HG03159 (cell line): ENCODE measurements around the gene EXOC1L.
"Not testable (repeated sequence)": the region's sequence is repeated elsewhere in the genome, so short reads cannot be mapped to it uniquely, and the experiment has no call there.

ENCODE experiments used
- ATAC-seq: cut with Tn5 transposase; IDR thresholded peaks from one replicate; pipeline ENCODE4 v1.9.1; 2021; ENCODE audit warnings: mild to moderate bottlenecking, moderate library complexity; ENCODE audit not compliant: unreplicated experiment

The EXOC1L gene

DNA sequence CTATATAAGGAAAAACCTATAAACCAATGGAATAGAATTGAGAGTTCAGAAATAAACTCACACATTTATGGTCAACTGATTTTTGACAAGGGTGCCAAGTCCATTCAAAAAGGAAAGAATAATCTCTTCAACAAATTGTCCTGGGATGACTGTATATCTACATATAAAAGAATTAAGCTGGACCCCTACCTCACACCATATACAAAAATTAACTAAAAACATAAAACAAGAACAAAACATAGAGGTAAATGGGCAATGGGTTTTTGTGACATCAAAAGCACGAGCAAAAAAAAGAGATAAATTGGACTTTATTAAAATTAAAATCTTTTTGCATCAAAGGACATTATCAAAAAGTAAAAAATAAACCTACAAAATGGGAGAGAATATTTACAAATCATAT, 18.3 kb downstream of the EXOC1L start:
- no peak for ATAC-seq

DNA sequence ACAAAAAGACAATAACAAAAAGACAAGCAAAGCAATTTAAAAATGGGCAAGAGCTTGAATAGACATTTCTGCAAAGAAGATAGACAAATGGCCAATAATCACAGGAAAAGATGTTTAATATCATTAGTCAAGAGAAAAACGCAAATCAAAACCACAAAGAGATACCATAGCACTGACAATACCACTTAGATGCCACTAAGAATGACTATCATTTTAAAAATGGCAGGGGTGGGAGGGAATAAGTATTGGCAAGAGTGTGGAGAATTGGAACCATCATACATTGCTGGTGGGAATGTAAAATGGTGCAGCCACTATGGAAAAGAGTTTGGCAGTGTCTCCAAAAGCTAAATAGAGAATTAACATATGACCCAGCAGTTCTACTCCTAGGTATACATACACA, 18.8 kb downstream of the EXOC1L start:
- ATAC-seq: no peak

- no peak for ATAC-seq
Observed at GRCh38 chr4:55838952-55839351, 19.4 kb downstream of the EXOC1L start.

DNA sequence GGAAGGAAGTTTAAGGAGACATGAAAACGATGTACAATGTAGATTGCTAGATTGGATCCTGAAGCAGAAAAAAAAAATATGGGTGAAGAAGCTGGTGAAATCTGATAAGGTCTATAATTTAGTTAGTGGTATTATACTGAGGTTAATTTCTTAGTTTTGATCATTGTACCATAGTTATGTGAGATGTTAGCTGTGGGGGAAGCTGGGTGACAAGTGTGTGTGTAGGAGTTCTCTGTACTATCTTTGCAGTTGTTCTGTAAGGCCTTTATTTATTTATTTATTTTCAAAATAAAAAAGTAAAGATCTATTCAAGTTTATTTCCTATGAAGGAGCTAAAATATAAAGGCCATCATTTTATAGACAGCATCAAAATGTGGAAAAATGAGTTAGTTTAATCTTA, 21.4 kb downstream of the EXOC1L start:
- no peak for ATAC-seq

DNA sequence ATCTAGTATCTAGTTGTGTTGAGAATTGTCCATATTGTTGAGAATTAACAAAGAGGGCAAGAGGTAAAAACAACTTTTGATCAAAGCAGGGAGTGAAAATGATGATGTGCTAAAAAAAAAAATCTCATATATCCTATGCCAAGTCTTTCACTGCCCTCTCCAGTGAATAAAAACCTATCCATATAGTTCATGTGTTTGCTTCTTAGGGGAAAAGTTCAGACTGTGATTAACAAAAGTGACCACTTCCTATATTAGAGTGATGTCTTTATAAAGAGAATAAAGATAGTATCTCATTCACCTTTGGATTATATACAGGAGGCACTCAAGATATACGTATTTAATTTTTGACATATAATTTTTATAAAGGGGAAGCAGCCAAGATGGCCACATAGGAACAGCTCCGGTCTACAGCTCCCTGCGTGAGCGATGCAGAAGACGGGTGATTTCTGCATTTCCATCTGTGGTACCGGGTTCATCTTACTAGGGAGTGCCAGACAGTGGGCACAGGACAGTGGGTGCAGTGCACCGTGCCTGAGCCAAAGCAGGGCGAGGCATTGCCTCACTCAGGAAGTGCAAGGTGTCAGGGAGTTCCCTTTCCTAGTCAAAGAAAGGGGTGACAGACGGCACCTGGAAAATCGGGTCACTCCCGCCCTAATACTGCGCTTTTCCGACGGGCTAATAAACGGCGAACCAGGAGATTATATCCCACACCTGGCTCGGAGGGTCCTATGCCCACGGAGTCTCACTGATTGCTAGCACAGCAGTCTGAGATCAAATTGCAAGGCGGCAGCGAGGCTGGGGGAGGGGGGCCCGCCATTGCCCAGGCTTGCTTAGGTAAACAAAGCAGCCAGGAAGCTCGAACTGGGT, 22.0 kb downstream of the EXOC1L start:
- not testable (repeated sequence) for ATAC-seq

- ATAC-seq: not testable (repeated sequence)
Observed at GRCh38 chr4:55842312-55842711, 22.7 kb downstream of the EXOC1L start.

GRCh38 chr4:55849724-55850123, 30.1 kb downstream of the EXOC1L start:
- ATAC-seq: no peak

- ATAC-seq: no peak
Observed at GRCh38 chr4:55851885-55852284, 32.3 kb downstream of the EXOC1L start.

DNA sequence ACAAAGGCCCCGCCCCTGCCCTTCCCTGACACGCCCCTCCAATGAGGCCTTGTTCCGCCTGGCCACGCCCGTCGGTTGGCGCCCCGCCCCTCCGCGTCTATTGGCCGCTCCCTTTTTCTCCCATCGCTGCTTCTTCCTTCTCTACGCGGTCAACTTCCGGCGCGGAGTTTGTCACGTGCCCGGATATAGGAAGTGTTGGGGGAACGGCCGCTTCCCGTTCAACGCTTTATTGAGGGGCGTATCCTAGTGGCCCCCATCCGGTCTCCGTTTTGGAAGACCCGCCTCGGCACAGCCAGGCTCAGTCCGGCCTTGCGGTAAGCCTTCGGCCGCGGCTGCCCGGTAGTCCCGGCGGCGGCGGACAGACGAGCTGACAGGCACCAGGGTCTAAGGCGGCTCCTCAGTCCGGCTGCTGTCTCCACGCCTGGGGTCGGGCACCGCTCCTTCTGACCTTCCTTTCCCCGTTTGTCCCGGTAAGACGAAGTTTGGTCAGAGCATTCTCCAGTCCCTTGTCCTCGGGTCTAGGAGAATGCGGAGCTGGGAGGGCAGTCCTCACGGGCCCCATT, 34.0 kb downstream of the EXOC1L start, which contains the start of gene EXOC1:
Gene EXOC1 (plus strand): TSS at position 165 of the 563 bp plus-strand sequence. CDS start 4,676 bp downstream, outside the sequence.
- ATAC-seq: peak; percentile 99

- peak; percentile 9 for ATAC-seq
Observed at GRCh38 chr4:55854129-55854528, 34.5 kb downstream of the EXOC1L start.

- no peak for ATAC-seq
Observed at GRCh38 chr4:55857586-55857985, 38.0 kb downstream of the EXOC1L start.

DNA sequence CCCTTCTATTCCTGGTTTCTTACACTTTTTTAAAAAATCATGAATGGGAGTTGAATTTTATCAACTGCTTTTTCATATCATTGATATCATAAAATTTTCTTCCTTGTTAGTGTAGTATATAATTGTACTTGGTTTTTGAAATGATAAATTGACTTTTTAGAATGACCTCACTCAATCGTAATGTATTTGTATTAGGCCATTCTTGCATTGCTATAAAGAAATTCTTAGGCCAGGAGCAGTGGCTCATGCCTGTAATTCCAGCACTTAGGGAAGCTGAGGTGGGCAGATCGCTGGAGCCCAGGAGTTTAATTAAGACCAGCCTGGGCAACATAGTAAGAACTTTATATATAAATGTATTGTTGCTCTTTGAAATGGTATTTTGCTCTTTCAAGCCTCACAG, 40.1 kb downstream of the EXOC1L start:
- ATAC-seq: no peak

DNA sequence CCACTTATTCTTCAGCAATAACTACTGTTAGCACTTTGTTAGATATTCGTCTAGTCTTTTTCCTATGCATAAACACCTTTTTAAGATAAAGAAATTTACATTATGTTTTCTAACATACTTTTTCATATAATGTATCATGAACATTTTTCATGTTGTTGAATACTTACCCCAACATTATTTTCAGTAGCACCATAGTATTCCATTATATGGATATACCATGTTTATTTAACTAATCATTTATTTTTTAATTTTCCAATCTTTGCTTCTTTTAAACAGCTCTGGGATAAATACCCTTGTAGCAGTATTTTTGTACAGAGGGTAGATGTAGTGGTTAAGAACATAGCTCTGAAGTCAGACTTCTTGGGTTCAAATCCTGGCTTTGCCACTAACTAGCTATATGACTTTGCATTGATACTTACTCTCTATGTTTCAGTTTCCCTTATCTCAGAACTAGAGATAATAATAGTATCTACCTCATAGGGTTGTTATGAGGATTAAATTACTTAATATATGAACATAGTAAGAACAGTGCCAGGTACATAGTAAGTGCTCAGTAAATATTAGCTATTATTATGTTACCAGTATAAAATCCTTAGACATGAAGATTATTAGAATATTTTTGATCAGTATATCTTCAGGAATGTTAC, 45.1 kb downstream of the EXOC1L start:
- ATAC-seq: no peak

DNA sequence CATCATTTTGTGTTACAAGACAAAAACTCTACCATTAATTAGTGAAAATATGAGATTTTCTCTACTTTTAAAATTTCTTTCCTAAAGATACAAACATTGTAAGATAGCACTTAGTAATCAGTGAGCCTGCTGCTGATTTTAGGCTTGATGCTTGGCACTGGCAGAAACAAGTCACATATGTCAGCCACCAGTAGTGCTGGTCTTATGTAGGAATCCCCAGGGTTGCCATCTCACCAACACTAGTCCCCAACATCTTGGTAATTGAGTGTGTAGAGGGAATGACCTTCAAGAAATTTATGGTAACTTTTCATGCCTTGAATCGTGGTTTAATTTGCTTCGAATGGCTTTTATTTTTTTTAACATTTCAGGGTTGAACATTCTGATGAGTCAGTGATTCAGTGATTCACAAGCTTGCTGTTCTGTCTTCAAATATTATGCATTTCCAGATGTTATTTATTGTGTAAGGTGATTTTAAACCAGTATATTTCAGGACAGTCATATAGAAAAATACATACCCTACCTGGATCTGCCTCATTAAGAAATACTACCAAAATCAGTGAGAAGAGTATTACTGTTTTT, 45.7 kb downstream of the EXOC1L start:
- ATAC-seq: no peak

DNA sequence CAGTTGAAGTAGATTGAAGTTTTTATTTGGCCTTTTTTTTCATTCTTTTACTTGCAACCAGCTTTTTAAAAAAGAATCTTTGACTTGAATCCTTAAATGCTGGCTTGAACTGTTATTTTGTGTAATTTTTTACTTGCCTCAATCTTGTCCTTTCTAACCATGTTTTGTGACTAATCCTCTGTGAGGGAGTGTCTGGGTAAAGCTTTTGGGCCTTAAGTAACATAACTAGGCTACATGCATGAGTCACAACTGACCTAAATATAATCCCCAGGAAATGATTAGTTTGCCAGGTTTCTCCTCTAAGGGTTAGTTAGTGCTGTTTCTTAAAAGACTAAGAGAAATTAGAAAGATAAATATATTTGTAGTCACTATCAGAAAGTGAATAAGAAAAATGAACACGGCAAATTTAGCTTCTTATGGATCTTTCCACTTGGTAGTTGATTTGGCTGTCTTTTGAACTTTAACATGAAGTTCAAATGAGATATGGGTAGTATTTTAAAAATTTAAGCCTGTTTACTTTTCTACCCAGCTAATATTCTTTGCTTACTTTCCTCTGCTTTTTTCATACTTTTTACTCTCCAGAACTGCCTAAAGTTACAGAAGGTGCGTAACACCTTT, 46.8 kb downstream of the EXOC1L start:
- peak; percentile 86 for ATAC-seq

GRCh38 chr4:55866973-55867574, 47.5 kb downstream of the EXOC1L start:
- ATAC-seq: peak; percentile 87

DNA sequence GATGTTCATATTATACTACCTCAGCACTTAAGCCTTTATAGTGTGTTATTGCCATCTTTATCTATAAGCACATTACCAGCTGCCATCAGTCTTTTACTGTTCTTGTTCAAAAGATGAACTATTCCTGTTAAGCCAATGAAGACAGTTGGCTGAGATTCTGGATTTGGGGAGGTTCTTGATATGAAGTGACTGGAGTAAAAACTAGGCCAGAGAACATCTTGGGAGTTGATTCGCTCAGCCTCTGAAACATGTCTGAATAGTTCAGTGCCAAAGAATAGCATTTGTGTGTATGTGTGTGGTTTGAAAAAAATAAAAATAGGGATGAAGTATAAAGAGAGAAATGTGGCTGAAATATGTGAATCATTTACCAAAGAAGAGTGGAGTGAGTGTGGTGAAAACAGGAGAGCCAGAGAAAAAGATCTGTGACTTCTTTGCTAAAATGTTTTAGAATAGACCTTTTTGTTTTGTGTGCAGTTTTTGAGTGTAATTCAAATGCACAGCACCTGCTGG, 49.0 kb downstream of the EXOC1L start:
- no peak for ATAC-seq

GRCh38 chr4:55871299-55871800, 51.8 kb downstream of the EXOC1L start:
- ATAC-seq: no peak

DNA sequence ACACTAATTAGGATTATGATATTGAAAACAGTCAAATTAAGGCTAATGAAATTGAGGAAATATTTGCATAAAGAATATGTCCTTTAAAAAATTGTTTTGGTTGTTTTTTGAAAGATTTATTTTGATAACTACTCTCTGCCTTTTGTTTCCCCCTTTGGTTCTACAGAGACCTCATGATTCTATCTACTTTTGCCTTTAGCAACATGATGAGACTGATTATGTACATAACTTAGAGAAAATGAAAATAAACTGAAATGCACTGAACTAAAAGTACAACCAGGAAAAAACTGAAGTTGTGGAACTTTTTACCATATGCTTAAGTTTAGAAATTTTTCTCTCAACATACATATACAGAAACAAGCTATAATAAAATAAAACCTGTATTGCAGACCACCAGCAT, 55.2 kb downstream of the EXOC1L start:
- no peak for ATAC-seq

GRCh38 chr4:55876387-55876786, 56.8 kb downstream of the EXOC1L start:
- ATAC-seq: no peak
